HCT116 (cell line): ENCODE data around the gene AFAP1L2.

ENCODE experiments used
- POLR2A ChIP-seq: IDR thresholded peaks from 2 replicates; pipeline ENCODE4 v1.7.0; 2011; ENCODE audit warnings: borderline replicate concordance; ENCODE audit not compliant: insufficient read depth, insufficient read length; ENCODE audit errors: extremely low read depth
- POLR2AphosphoS5 ChIP-seq: IDR thresholded peaks from 2 replicates; pipeline ENCODE4 v1.6.1; 2011; ENCODE audit warnings: mild to moderate bottlenecking, low read depth, low read length, moderate library complexity
- SP1 ChIP-seq: IDR thresholded peaks from 2 replicates; pipeline ENCODE4 v1.6.1; 2012; ENCODE audit warnings: low read depth

- TF ChIP-seq POLR2A: no peak
- TF ChIP-seq SP1: no peak
- TF ChIP-seq POLR2AphosphoS5: no peak
These were observed 12.7 kb downstream of the AFAP1L2 start for GRCh38 chr10:114391599-114391998.
